OCI-LY7 (cell line): ENCODE measurements around the gene KRCC1. TPM values are rescaled to one million over a fixed set of nuclear protein-coding genes. Genes with fewer than 3 reads are reported as not detected.

Experiments used
- BruUV-seq: library from RNA; stranded (reverse); fragments of 400-500 nt; replicated peaks from 2 replicates; lab custom pipeline; 2021; lab: Mats Ljungman, UMichigan
- CTCF ChIA-PET: fragments of 300-600 bp; sonication (Branson Sonifier 250); formaldehyde crosslinking; loops from one replicate; lab custom pipeline; 2022; ENCODE audit warnings: antibody characterized with exemption; ENCODE audit not compliant: unreplicated experiment; lab: Charles Lee
- POLR2A ChIA-PET: fragments of 300-600 bp; sonication (Branson Sonifier 250); formaldehyde crosslinking; loops from one replicate; lab custom pipeline; 2022; ENCODE audit warnings: antibody characterized with exemption; lab: Charles Lee
- DNase-seq: peaks from one replicate; pipeline ENCODE4 v3.0.0-alpha.2; 2015; ENCODE audit warnings: low spot score
- H2AFZ ChIP-seq: fragments of 200-600 bp; sonication (generic), shearing (Covaris generic); 2 replicates; pipeline ENCODE4 v1.6.1; 2014; ENCODE audit warnings: mild to moderate bottlenecking, antibody characterized with exemption, low read length, moderate library complexity
- H3K27ac ChIP-seq: fragments of 200-600 bp; sonication (generic); 2 replicates; pipeline ENCODE4 v1.5.1; 2014; ENCODE audit warnings: mixed run types, low read depth, mild to moderate bottlenecking, moderate library complexity, low read length, inconsistent platforms; ENCODE audit not compliant: poor library complexity, severe bottlenecking
- H3K36me3 ChIP-seq: fragments of 200-600 bp; sonication (generic); 2 replicates; pipeline ENCODE4 v1.6.1; 2014; ENCODE audit warnings: mild to moderate bottlenecking, antibody characterized with exemption, low read length, moderate library complexity, mixed read lengths; ENCODE audit not compliant: insufficient read depth
- H3K4me1 ChIP-seq: fragments of 200-600 bp; sonication (generic); 2 replicates; pipeline ENCODE4 v1.5.1; 2014; ENCODE audit warnings: mild to moderate bottlenecking, low read length; ENCODE audit not compliant: insufficient read depth, poor library complexity, severe bottlenecking
- H3K4me2 ChIP-seq: fragments of 200-600 bp; sonication (generic); 2 replicates; pipeline ENCODE4 v1.6.1; 2014; ENCODE audit warnings: mild to moderate bottlenecking, low read length
- H3K4me3 ChIP-seq: fragments of 200-600 bp; sonication (generic); 2 replicates; pipeline ENCODE4 v1.5.1; 2014; ENCODE audit warnings: mild to moderate bottlenecking, low read depth, low read length; ENCODE audit not compliant: poor library complexity, severe bottlenecking
- H3K79me2 ChIP-seq: fragments of 200-600 bp; sonication (generic); 2 replicates; pipeline ENCODE4 v1.6.1; 2016; ENCODE audit warnings: low read depth, mild to moderate bottlenecking, low read length, moderate library complexity, mixed read lengths; ENCODE audit not compliant: insufficient read depth
- H3K9me2 ChIP-seq: fragments of 200-600 bp; sonication (generic); 2 replicates; pipeline ENCODE4 v1.6.1; 2016; ENCODE audit warnings: mild to moderate bottlenecking, low read length, mixed read lengths; ENCODE audit not compliant: insufficient read depth
- H3K9me3 ChIP-seq: fragments of 200-600 bp; sonication (generic); 2 replicates; pipeline ENCODE4 v1.6.1; 2014; ENCODE audit warnings: mild to moderate bottlenecking, mixed run types, low read length, mixed read lengths
- H4K20me1 ChIP-seq: fragments of 200-600 bp; sonication (generic); 2 replicates; pipeline ENCODE4 v1.6.1; 2014; ENCODE audit warnings: mild to moderate bottlenecking, antibody characterized with exemption, low read length, moderate library complexity, mixed read lengths; ENCODE audit not compliant: insufficient read depth
- EZH2phosphoT487 ChIP-seq: fragments of 200-600 bp; sonication (generic); IDR thresholded peaks from 2 replicates; pipeline ENCODE4 v1.6.1; 2018; ENCODE audit warnings: low read depth, borderline replicate concordance, mild to moderate bottlenecking, mixed run types, antibody characterized with exemption, low read length, moderate library complexity, mixed read lengths
- intact Hi-C: fragments of 100-400 bp; cut with micrococcal nuclease; formaldehyde crosslinking; loops from one replicate; pipeline ENCODE4 v1.10.0; 2022; ENCODE audit not compliant: unreplicated experiment
- total RNA-seq, 2 experiments: library from RNA; depleted of rRNA in 1 of 2; stranded (reverse); fragments of >200 nt in 1 of 2; shearing (Covaris generic) in 1 of 2; gene quantifications; 2 replicates each; pipeline ENCODE4 v1.2.3, GENCODE V29; 2014 to 2022
- TF ChIP-seq, protein P1 (sequence below): fragments of 200-600 bp; sonication (generic); conservative IDR thresholded peaks from 2 replicates; pipeline ENCODE4 v1.5.1; 2014; ENCODE audit warnings: mild to moderate bottlenecking, antibody characterized with exemption, low read length, moderate library complexity, mixed read lengths

The KRCC1 gene
- total RNA-seq, 2 experiments from 2014 or later = 18.7 to 31.7 TPM

DNA sequence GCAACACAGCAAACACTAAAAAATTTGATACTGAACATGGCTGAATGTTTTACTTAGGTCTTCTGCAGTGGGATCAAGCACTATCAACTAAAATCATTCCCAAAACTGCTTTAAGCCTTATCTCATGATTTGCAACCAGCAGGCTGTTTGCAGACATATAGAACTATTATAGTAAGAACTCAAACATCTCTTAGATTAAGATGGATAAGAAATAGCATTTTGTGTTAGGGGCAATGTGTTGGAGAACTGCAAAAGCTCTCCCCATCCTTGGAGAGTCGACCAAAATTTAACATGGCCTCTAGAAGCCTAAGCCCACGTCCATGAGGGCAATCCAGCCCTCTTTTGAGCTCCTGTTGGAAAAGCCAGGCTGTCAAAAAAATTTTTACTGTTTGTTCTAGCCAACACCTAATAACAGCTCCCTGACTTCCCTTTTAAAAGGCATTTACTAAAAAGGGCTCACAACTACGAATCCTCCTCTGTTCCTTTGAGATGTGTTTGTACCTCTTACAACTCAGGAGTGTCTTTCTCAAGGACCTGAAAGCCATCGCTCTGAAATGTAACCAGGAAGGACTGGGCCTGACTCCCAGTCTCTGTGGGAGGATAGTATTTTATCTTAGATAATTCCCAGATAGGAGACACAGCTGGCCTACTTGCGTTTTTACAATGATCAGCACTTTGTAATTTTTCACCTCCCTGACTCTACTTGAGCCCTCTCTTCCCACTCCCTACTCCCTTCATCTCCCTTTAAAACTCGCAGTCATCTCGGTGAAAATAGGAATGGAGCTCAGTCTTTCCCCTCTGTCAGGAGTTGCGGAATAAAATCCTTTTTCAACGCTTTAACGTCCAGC, 1.4 kb downstream of the KRCC1 start:
- DNase-seq = peak; percentile 10
- Histone ChIP-seq H2AFZ (no peak overlapping the region), H3K9me3 (no peaks in the 10 kb centered on the region), H3K27ac (no peak overlapping the region), H3K9me2 (no peaks in the 10 kb centered on the region), H3K79me2 (peaks cover 29% of the 10 kb centered on the region), H3K4me1 (peaks cover 27% of the 10 kb centered on the region), H3K4me3 (peak overlapping the region; percentile 83), H4K20me1 (no peaks in the 10 kb centered on the region; the same call in 1 of the 2 replicates), H3K36me3 (peaks cover 30% of the 10 kb centered on the region), H3K4me2 (peak overlapping the region; percentile 94)
- ChIA-PET POLR2A (interaction anchor here (0.8 to 0.9 kb wide), 2 partner anchors 16 to 639 kb away, joined by 3 read pairs; no protein-coding TSS in a partner anchor), CTCF (no interaction called here)
- BruUV-seq = no TSS peak
- intact Hi-C loops = loop anchor here (5.0 kb wide), 1 partner anchor 37 kb away; the partner anchor contains the start of gene RNU2-63P
- TF ChIP-seq, protein P1, sequence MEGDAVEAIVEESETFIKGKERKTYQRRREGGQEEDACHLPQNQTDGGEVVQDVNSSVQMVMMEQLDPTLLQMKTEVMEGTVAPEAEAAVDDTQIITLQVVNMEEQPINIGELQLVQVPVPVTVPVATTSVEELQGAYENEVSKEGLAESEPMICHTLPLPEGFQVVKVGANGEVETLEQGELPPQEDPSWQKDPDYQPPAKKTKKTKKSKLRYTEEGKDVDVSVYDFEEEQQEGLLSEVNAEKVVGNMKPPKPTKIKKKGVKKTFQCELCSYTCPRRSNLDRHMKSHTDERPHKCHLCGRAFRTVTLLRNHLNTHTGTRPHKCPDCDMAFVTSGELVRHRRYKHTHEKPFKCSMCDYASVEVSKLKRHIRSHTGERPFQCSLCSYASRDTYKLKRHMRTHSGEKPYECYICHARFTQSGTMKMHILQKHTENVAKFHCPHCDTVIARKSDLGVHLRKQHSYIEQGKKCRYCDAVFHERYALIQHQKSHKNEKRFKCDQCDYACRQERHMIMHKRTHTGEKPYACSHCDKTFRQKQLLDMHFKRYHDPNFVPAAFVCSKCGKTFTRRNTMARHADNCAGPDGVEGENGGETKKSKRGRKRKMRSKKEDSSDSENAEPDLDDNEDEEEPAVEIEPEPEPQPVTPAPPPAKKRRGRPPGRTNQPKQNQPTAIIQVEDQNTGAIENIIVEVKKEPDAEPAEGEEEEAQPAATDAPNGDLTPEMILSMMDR = no peak
- no peak for TF ChIP-seq EZH2phosphoT487

DNA sequence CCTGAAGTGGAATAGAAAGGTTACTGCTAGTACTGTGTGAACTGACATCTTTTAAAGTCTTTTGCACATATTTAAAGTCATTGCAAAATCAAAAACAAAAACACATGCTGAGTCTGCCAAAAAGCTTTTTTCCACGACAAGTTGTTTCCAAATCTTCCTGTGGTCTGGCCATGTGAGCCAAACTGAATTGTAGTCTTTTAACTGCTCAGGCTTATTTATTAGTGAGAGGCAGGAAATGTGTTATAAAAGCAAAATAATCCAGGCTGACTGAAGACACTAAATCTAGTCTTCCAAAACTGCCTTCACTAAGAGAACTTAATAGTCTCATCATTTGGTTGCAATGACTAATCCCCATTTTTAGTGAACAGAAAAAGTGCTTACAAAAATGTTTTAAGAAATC, 2.3 kb downstream of the KRCC1 start:
- peaks cover 27% of the 10 kb centered on the region for H3K4me1 ChIP-seq
- no peaks in the 10 kb centered on the region for H3K9me2 ChIP-seq
- H3K9me3 ChIP-seq = no peaks in the 10 kb centered on the region
- no peak for DNase-seq
- peak overlapping the region; percentile 94 for H3K4me2 ChIP-seq
- intact Hi-C loops = loop anchor here (5.0 kb wide), 1 partner anchor 36 kb away; the partner anchor contains the start of gene RNU2-63P
- no peak for TF ChIP-seq EZH2phosphoT487
- TF ChIP-seq, protein P1 = no peak
- H3K36me3 ChIP-seq = peaks cover 30% of the 10 kb centered on the region
- BruUV-seq = no TSS peak
- H3K27ac ChIP-seq = no peak overlapping the region
- peaks cover 29% of the 10 kb centered on the region for H3K79me2 ChIP-seq
- H2AFZ ChIP-seq = no peak overlapping the region
- no peak overlapping the region for H3K4me3 ChIP-seq
- POLR2A ChIA-PET = no interaction called here
- H4K20me1 ChIP-seq = no peaks in the 10 kb centered on the region; the same call in 1 of the 2 replicates
- CTCF ChIA-PET = no interaction called here

DNA sequence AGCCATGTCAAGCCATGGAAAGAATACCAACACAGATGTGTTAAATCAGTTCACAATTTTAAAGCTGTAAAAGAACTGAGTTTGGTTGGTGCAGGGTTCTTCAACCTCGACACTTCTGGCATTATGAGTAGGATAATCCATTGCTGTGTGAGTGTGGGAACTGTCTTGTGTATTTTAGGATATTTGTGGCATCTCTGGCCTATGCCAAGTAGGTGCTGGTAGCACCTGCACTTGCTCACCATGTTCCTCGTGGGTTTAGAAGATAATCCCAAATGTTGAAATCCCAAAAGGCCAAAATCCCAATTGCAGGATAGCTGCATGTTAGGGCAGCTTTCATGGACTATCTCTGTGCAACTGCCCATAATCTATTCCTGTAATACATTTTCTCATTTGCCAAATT, 3.8 kb downstream of the KRCC1 start:
- no peak overlapping the region for H3K4me2 ChIP-seq
- peaks cover 30% of the 10 kb centered on the region for H3K36me3 ChIP-seq
- DNase-seq = no peak
- CTCF ChIA-PET = no interaction called here
- H3K9me2 ChIP-seq = no peaks in the 10 kb centered on the region
- H3K9me3 ChIP-seq = no peaks in the 10 kb centered on the region
- BruUV-seq = no TSS peak
- H3K4me1 ChIP-seq = peaks cover 27% of the 10 kb centered on the region
- no peaks in the 10 kb centered on the region; the same call in 1 of the 2 replicates for H4K20me1 ChIP-seq
- POLR2A ChIA-PET = interaction anchor here (0.6 kb wide), 1 partner anchor 12 kb away, joined by 3 read pairs; no protein-coding TSS in a partner anchor
- intact Hi-C loops = loop anchor here (5.0 kb wide), 1 partner anchor 34 kb away; the partner anchor contains the start of gene RNU2-63P
- no peak overlapping the region for H3K4me3 ChIP-seq
- TF ChIP-seq, protein P1 = no peak
- TF ChIP-seq EZH2phosphoT487 = no peak
- peaks cover 29% of the 10 kb centered on the region for H3K79me2 ChIP-seq
- H3K27ac ChIP-seq = no peak overlapping the region
- H2AFZ ChIP-seq = no peak overlapping the region
